Kidney capillary endothelial cell (primary cell): ENCODE measurements around the gene BNIP2.
"Not testable (repeated sequence)": the region's sequence is repeated elsewhere in the genome, so short reads cannot be mapped to it uniquely, and the experiment has no call there.

Experiments used
- DNase-seq: peaks from one replicate; pipeline ENCODE4 v3.0.0-alpha.2; 2018; ENCODE audit warnings: low spot score

Gene BNIP2

GRCh38 chr15:59688782-59689625, at the start of gene BNIP2:
BNIP2 (minus strand) TSS chr15:59689320; CDS start chr15:59682457, 6,863 bp downstream.
- peak; percentile 97 for DNase-seq

GRCh38 chr15:59738676-59739075, 49.6 kb upstream of the BNIP2 start:
- no peak for DNase-seq

- no peak for DNase-seq
Measured at GRCh38 chr15:59736181-59736580, 47.1 kb upstream of the BNIP2 start.

- no peak for DNase-seq
Measured at GRCh38 chr15:59725151-59725486, 36.0 kb upstream of the BNIP2 start.

- no peak for DNase-seq
Measured at GRCh38 chr15:59723687-59724346, 34.7 kb upstream of the BNIP2 start.

- no peak for DNase-seq
Measured at GRCh38 chr15:59722476-59722875, 33.4 kb upstream of the BNIP2 start.

GRCh38 chr15:59722037-59722436, 32.9 kb upstream of the BNIP2 start:
- DNase-seq: no peak

GRCh38 chr15:59721411-59721810, 32.3 kb upstream of the BNIP2 start:
- no peak for DNase-seq

GRCh38 chr15:59713177-59713576, 24.1 kb upstream of the BNIP2 start:
- DNase-seq: no peak

- DNase-seq: no peak
Measured at GRCh38 chr15:59711451-59712243, 22.5 kb upstream of the BNIP2 start.

- DNase-seq: no peak
Measured at GRCh38 chr15:59707619-59708018, 18.5 kb upstream of the BNIP2 start.

- no peak for DNase-seq
Measured at GRCh38 chr15:59703979-59704796, 15.1 kb upstream of the BNIP2 start.

GRCh38 chr15:59702351-59702750, 13.2 kb upstream of the BNIP2 start:
- DNase-seq: no peak

- DNase-seq: no peak
Measured at GRCh38 chr15:59701880-59702279, 12.8 kb upstream of the BNIP2 start.

- peak; percentile 64 for DNase-seq
Measured at GRCh38 chr15:59699810-59700431, 10.8 kb upstream of the BNIP2 start.

- not testable (repeated sequence) for DNase-seq
Measured at GRCh38 chr15:59698065-59698464, 8.9 kb upstream of the BNIP2 start.

GRCh38 chr15:59696332-59696731, 7.2 kb upstream of the BNIP2 start:
- no peak for DNase-seq

- no peak for DNase-seq
Measured at GRCh38 chr15:59694779-59695178, 5.7 kb upstream of the BNIP2 start.

- DNase-seq: peak; percentile 52
Measured at GRCh38 chr15:59691194-59691805, 2.2 kb upstream of the BNIP2 start.

GRCh38 chr15:59689626-59690236, 611 bp upstream of the BNIP2 start:
- peak; percentile 73 for DNase-seq

GRCh38 chr15:59688423-59688781, 718 bp downstream of the BNIP2 start:
- DNase-seq: peak; percentile 55
